Activated CD8-positive, alpha-beta memory T cell treated with anti-CD3 and anti-CD28 coated beads, Interleukin-2, amount 50 U/mL, for 48 hours (primary cell): Measurements from ENCODE around the gene IFNG.
A peak's percentile ranks its signal among the peaks of the same experiment; 100 is the strongest.

Experiments used
- DNase-seq: peaks from one replicate; pipeline ENCODE4 v3.0.0-alpha.2; 2020

IFNG gene

DNA sequence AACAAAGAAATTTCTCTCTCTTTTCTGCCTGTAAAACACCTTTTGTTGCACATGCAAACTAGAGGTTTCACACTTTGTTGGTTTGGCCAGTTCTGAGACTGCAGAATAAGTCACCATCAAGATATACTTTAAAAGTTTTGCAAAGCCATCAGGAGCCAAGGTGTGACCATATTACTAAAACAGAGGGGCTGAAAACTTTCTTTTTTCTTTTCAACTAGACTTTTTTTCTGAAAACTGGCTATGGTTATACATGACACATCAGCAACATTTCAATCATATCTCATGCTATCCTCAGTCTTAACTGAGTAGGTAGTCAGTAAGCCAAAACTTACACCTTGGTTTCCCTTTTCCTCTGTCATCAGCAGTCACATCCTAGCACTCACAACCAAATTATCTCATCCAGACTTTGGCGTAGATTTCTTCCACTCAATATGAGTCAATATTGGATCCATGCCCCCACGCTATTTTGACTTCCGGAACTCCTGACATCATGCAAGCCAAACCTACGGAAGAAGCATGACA lies 4.1 kb upstream of the IFNG start:
- no peak for DNase-seq

DNA sequence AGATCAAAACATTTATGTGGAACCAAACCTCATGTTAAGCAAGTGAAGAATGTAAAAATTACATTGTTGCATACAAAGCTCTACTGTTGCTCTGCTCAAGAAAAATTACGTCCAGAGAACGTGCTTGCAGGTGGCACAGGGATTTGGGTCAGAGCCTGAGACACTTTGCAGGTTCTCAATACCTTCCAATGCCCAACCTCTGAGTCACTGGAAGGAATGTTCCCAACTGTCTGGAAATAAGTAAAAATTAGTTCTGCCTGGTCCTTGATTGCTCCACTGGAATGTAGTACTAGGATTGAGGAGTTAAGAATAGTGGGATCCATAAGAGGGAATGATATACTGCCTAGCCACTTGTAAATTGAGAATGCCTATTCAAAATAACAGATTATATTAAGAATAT lies 2.8 kb upstream of the IFNG start:
- no peak for DNase-seq

DNA sequence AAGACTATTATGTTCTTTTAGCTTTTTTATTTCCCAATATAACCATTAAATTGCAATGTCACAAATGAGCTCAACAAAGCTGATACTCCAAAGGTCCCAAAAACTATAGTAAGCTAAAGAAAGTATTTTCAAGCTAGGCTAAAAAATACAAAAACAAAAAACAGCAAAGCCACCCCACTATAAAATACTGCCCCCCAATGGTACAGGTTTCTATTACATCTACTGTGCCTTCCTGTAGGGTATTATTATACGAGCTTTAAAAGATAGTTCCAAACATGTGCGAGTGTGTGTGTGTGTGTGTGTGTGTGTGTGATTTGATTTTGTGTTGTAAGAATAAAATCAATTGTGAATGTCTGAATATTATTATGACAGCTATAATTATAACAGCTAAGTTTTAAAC lies 1.1 kb downstream of the IFNG start:
- DNase-seq, result no peak

DNA sequence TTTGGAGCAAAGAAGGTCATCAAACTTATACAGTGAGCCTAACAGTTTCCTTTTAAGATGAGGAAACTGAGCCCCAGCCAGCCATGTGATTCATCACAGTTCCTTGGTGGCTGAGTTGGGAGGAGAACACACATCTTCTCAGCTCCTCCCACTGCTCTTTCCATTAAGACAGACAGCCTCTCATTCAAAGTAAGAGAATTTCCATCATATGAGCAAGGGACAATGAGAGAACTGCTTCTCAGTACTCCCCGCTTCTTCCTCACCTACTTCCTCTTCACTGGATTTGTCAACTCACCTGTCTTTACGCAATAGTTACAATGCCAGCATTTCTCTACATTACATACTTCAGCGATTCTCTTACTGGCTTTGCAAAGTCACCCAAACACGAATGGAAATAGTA lies 2.2 kb downstream of the IFNG start:
- no peak for DNase-seq

DNA sequence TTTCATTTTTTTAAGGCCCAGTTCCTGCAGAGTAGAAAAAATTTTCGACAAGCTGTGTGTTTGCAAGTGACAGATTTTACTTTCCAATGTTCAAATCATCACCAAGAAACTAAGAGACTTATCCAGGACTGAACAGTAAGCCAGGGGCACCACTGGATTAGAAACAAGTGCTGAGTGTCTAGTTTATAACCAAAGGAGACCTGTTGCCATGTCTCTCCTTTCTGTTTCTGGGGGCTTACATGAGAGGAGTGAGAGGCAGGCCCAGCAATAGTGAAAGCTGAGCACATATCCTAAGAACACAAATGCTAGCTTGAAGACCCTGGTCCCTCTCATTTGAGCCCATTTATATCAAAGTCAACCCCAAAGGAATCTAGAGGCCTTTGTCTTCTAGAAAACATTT lies 2.9 kb downstream of the IFNG start:
- DNase-seq, result no peak

DNA sequence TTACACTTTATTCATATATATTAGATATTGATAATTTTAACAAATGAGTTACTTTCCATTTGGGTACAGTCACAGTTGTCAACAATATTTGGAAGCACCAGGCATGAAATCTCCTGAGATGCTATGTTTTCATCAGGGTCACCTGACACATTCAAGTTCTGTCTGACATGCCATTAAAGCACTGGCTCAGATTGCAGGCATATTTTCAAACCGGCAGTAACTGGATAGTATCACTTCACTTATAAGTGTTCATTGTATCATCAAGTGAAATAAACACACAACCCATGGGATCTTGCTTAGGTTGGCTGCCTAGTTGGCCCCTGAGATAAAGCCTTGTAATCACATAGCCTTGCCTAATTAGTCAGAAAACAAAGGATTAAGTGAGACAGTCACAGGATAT lies 4.8 kb downstream of the IFNG start:
- DNase-seq, result no peak

DNA sequence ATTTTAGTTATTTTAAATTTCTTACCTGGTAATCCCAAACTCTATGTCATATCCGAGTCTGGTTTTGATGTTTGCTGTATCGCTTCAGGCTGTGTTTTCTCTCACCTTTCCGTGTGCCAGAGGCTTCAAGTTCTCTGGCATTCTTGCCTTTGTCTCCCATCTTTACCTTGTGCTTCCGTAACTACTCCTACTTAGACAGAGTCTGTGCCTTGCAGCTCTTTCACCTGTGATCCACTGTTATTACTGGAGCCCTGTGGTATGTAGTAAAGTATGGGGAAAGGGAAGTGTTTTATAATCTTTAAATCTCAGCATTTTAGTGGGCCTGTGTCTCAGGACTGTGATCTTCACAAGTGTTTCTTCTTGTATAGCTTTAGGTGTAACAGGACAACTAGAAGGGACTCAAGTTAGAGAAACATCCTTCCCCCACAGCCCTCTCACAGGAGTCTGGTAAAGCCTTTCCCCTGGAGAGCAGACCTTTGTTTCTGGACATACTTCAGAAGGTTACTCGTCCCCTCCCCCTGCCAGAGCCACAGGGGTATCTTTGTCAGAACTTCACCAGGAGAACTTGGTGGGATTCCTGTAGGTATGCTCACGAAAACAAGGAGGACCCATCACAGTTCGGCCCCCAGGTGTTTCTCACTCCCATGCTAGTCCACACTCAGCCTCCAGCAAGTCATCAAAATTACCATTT lies 11.1 kb downstream of the IFNG start:
- no peak for DNase-seq

DNA sequence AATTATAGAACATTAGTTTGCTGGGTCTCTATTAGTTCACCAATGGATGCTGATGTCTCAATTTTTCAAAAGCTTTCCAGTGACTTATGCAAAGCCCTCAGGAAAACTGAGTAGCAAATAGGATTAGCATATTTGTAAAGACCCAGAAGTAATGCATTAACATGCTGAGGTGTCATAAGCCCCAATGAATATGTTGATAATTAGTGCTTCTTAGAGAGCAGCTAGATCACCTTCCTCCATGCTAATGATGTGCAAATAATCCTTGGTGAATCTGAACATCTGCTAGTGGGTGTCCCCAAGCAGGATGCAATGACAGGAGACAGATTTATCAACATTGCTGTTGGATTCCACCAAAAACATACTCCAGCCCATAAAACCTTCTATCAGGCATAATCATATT lies 19.0 kb downstream of the IFNG start:
- no peak for DNase-seq

DNA sequence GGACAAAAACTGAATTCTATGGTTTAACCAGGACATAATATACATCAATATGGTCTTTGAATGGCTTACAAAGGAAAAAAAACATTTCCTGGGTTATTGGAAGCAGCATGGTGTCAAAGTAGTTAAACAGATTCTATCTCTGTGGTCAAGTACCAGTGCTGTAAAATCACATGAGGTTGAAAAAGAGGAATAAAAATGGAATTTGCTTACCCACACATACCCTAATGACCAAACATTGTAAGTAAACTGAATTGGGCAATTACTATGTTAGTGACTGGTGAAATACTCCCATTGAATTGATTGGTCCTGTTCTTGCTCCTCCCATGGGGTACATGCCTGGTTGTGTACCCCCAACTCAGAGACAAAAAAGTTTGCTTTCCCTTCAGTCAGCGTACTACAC lies 19.6 kb downstream of the IFNG start:
- no peak for DNase-seq

DNA sequence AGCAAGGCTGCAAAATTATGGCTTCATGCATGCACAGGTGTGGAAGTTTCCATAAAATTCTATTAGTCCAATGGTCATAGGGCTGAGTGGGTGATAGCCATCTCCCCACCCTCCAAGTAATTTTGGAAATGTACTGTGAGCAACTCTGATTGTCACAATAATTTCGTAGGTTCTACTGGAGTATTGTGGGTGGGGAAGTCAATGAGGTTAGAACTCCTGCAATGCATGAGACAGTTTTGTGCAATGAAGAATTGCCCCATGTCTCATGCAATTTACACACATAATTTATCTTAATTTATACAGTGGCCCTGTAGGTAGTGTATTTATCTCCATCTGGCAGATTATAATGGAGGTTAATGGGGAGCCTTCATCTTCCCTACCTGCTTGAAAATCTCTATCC lies 20.5 kb downstream of the IFNG start:
- DNase-seq, result no peak

DNA sequence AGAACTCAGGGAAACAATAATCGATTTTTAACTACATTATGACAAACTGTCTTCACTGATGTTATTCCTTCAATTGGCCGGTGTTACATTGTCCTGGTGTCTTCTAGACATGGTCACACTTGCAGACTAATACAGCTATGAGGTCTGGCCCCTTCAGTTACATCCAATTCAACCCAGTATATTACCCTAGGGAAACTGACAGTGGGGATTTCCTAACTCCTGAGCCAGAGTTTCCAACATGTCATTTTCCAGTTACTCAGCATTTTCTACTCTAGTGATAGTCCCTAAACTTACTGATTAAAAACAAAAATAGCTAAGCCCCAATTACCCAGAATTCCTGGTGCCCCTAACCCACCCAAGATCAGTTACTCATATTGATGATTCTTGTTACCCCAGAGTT lies 21.1 kb downstream of the IFNG start:
- DNase-seq, result no peak

DNA sequence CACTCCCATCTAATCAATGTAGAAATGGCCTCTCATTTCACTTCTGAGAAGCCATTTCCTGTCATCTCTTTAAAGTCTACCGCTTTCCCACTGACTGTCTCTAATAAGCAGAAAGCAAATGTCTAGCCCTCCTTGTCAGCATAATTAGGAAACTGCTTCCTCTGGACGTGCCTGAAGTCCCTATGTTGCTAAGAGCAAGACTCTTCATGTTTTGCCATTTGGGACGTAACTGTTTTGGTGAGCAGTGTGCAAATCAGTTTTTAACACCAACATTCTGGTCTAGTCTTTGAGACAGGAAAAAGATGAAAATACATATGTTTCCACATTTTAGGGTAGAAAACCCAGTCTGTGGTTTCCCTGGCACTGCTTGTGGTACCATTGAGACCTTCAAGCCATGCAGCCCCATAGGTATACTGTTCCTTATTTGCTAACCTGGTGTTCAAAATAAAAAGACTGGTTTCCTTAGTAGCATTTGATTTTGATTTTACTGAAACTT lies 22.2 kb downstream of the IFNG start:
- no peak for DNase-seq

DNA sequence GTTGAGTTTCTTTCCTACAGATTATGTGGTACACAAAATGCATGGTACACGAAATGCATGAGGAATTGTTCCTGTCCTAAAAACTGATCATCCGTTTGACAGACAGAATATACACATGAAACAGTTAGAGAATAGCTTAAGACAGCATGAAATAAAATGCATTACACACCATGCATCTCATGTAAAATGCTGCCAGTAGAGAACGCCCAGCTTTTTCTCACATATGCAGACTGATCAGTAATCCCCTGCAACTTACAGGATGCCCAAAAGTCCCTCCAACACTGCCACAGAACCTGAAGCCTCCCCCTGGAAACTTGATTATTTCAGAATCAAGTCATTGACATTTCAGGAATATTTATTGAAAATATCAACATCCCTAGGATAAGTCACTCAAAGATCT lies 24.0 kb downstream of the IFNG start:
- DNase-seq, result no peak

DNA sequence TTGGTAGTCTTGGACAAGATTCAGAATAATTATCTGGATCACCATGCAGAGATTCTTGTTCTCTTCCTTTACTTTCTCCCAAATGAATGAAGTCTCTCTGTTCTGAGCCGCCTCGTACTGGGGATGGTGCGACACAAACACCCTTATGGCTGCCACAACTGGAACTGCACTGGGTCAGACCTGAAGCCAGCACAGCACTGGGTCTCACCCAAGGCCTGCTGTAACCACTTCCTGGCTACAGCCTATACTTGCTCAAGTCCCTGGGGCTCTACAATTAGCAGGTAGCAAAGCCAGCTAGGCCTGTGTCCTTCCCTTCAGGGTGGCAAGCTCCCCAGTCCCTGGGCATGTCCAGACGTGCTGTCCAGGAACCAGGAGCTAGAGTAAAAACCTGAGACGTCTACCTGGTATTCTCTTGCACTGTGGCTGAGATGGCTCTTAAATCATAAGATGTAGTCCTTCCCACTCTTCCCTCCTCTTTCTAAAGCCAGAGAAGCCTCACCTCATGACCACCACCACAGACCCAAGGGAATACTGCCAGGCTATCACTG lies 27.6 kb downstream of the IFNG start:
- no peak for DNase-seq

DNA sequence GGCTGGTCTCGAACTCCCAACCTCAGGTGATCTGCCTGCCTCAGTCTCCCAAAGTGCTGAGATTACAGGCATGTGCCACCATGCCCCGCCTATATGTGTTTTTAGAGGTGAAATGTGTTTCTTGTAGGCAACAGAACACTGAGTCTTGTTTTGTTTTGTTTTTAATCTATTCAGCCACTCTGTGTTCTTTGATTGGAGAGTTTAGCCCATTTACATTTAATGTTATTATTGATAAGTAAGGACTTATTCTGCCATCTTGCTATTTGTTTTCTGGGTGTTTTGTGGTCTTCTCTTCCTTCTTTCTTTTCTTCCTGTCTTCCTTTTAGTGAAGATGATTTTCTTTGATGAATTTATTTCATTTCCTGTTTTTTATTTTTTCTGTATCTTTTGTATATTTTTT lies 29.6 kb downstream of the IFNG start:
- no peak for DNase-seq

DNA sequence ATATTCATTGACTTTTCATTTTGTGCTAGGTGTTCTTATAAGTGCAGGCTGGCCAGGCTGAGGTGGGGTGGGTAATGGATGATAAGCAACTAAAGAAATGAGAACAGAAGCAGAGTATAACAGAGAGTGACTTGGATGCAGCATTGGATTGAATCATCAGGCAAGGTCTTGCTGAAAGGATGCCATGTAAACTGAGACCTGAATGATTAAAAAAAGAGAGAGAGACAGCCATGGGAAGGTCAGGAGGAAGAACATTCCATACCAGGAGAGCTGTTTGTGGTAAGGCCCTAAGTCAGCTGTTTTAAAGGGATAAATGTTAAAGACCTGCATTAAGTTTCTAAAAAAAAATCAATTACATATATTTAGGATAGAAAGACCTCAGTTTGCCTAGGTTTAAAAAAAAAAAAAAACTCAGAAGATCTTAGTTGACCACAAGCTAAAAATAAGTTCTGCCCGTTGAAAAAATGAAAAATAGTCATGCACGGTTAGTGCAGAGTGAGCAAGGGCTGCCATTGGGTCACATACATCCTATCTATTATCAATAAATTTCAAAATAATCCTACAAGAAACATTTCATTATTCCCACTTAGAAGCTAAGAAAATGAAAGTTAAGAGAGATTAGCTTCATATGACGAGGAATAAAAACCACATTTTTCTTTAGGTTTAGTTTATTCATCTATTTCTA lies 37.2 kb downstream of the IFNG start:
- DNase-seq, result no peak

DNA sequence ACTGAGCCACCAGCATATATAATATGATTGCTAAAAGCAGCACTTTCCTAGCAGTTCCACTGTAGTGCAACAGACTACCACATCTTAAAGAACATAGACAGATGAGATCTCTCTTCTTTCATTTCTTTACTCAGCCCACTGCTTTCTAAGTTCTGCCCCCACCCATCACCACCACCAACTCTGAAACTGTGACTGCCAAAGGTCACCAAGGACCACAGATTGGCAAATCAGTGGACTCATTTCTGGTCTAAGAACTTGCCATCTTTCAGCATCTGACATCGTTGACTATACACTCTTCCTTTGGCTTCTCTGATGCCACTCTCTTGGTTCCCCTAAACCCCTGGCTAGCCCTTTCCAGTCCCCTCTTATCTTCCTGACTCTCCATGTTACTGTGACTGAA lies 38.4 kb downstream of the IFNG start:
- DNase-seq, result peak; percentile 59

DNA sequence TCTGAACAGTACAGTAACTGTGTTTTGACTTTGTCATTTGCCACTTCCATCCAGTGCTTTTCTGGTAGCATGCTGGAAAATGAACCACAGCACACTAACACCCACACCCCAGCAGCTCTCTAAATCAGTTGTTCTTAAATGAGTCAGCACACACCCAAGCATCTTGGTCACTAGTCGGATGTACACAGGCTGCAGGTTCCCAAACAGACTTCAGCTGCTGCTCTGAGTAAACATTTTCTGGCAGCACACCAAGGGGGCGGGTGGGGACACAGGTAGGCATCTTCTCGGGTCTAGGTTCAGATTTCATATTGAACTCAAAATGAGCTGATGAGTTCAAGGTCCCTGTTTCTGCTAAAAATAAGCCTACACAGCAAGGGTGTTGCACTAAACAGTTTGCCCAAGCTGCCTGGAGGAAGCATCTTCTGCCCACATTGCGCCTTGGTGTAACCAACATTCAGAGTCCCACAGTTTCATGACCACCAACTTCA lies 39.8 kb downstream of the IFNG start:
- peak; percentile 79 for DNase-seq

DNA sequence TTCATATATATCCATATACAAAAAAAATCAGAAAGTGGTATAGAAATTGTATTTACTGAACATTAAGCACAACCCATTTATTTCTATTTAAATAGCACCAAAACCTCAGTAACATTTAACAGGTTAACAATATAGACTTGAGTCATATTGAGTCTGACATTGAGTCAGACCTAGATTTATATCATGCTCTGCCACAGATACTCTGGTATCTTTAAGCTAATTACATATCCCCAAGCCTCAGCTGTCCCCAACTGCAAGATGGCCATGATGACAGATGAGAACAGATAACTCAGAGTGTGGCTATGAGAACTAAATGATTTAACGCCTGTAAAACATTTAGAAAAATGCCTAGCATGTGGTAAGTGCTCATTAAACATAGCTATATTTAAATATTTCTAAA lies 40.3 kb downstream of the IFNG start:
- no peak for DNase-seq

DNA sequence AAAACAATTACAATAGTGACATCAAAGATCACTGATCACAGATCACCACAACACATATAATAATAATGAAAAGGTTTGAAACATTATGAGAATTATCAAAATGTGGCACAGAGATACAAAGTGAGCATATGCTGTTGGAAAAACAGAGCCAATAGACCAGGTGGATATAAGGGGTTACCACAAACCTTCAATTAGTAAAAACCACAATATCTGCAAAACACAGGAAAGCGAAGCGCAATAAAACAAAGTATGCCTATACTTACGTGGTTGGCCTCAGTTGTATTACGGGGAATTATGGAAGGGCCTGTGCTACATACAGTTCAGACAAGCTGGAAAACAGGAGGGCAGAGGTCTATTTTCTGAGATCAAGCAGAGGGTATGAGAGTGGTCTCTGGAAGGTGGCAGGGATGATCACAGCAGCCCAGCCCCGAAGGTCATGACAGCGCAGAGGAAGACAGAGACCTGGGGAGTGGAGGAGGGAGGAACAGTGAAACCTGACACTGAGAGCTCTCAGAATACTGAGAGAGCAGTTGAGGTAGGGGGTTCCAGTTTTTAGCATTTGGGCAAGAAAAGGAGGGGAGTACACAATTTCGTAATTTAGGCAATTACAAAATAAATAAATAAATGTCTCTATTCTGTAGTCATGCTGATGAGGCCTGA lies 41.3 kb downstream of the IFNG start:
- no peak for DNase-seq

DNA sequence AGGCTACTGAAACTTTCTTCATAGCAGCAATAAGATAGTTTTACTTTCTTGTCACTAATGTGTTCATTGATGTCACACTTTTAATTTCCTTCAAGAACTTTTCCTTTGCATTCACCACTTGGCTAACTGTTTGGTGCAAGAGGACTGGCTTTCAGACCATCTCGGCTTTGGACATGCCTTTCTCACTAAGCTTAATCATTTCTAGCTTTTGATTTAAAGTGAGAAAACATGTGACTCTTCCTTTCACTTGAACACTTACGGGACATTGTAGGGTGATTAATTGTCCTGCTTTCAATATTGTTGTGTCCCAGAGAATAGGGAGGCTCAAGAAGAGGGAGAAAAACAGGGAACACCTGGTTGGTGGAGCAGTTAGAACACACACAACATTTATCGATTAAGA lies 41.9 kb downstream of the IFNG start:
- DNase-seq, result no peak

DNA sequence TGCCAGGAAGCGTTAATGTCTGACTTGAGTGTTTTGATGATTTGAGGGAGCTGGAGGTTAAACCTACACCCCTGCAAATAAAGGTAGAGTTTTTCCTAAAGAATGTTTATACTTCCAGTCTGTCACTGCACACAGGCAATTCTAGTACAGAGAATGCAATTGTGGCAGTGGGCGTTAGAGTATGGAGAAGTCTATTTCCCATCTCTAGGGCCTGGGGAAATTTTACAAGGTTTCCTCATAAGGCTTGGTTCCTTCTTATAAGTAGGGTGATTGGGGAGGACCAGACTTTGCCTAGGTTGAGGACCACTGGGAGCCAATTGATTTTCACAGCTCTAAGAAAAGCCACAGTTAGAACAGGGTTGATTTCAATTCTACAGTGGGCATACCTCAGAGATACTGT lies 44.3 kb downstream of the IFNG start:
- DNase-seq, result no peak

DNA sequence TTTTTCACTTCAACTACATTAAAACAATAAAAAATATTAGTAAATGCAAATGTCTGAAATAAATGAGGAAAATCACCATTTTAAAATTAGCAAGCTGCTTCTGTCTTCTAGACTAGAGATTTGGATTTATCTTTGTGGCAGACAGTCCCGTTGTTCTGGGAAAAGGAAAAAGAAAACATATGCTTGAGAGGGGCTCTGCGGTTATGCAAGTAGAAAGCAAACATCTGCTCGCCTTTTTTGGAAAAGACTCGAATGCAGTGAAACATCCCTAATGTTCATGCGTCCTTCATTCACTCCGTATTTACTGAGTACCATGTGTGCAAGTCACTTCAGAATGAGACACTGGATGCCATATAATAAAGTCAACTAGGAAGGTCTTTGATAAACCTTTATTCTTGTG lies 44.9 kb downstream of the IFNG start:
- no peak for DNase-seq

DNA sequence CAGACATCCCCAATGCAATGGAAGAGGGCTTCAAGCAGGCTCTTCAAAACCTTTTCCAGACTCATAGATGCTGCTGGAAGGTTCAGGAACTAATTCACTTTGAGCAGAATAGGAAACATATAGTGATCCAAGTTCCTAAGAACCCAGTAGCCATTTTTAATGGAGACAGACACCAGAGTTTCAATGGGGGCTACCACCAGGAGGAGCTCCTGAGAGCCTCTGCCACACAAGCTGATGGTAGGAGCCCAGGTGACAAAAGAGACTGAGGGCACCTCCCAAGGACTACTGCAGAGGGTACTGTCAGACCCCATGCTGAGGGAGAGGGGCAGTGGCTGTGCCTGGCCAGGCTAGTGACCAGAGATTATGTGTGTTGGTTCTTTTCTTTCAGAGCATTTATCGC lies 45.9 kb downstream of the IFNG start:
- peak; percentile 72 for DNase-seq
